ENCODE results near the gene ARHGAP1.

ARHGAP1 gene

GRCh38 chr11:46668480-46669085 is 31.8 kb downstream of the ARHGAP1 start:
- no peak for DNase-seq (ENCODE audit: low read depth, low spot score)
- TF ChIP-seq EZH2 (IDR thresholded peaks at IDR 0.05) (no peak), FOXP2 (optimal IDR thresholded peaks at IDR 0.05; ENCODE audit: control extremely low read depth, extremely low read length, insufficient read depth) (no peak), POLR2AphosphoS5 (IDR thresholded peaks at IDR 0.05; ENCODE audit: borderline replicate concordance, low read depth, low read length) (no peak)
- Histone ChIP-seq H3K9me3 (ENCODE audit: low read depth, low read length) (no peaks in the 10 kb centered on the region), H3K36me3 (ENCODE audit: insufficient read depth, low read length) (peaks cover 63% of the 10 kb centered on the region), H3K27ac (no peak overlapping the region), H3K4me3 (no peak overlapping the region), H3K9ac (ENCODE audit: insufficient read length) (no peak overlapping the region)

GRCh38 chr11:46667043-46667481 is 33.4 kb downstream of the ARHGAP1 start:
- H3K27ac ChIP-seq: no peak overlapping the region
- no peak for TF ChIP-seq EZH2 (IDR thresholded peaks at IDR 0.05)
- no peak for TF ChIP-seq POLR2AphosphoS5 (IDR thresholded peaks at IDR 0.05; ENCODE audit: borderline replicate concordance, low read depth, low read length)
- TF ChIP-seq FOXP2 (optimal IDR thresholded peaks at IDR 0.05; ENCODE audit: control extremely low read depth, extremely low read length, insufficient read depth): no peak
- no peak overlapping the region for H3K4me3 ChIP-seq
- H3K9me3 ChIP-seq (ENCODE audit: low read depth, low read length): no peaks in the 10 kb centered on the region
- no peak overlapping the region for H3K9ac ChIP-seq (ENCODE audit: insufficient read length)
- peaks cover 57% of the 10 kb centered on the region for H3K36me3 ChIP-seq (ENCODE audit: insufficient read depth, low read length)
- DNase-seq (ENCODE audit: low read depth, low spot score): no peak

- H3K9me3 ChIP-seq (ENCODE audit: low read depth, low read length): no peaks in the 10 kb centered on the region
- peaks cover 58% of the 10 kb centered on the region for H3K36me3 ChIP-seq (ENCODE audit: insufficient read depth, low read length)
- no peak for DNase-seq (ENCODE audit: low read depth, low spot score)
- H3K4me3 ChIP-seq: no peak overlapping the region
- TF ChIP-seq FOXP2 (optimal IDR thresholded peaks at IDR 0.05; ENCODE audit: control extremely low read depth, extremely low read length, insufficient read depth) (no peak), POLR2AphosphoS5 (IDR thresholded peaks at IDR 0.05; ENCODE audit: borderline replicate concordance, low read depth, low read length) (no peak), EZH2 (IDR thresholded peaks at IDR 0.05) (no peak)
- H3K27ac ChIP-seq: peak overlapping the region; percentile 26; the same call in 1 of the 2 replicates
- no peak overlapping the region for H3K9ac ChIP-seq (ENCODE audit: insufficient read length)
Measured at GRCh38 chr11:46666516-46666915, 33.9 kb downstream of the ARHGAP1 start.

GRCh38 chr11:46665356-46665755 is 35.1 kb downstream of the ARHGAP1 start:
- TF ChIP-seq FOXP2 (optimal IDR thresholded peaks at IDR 0.05; ENCODE audit: control extremely low read depth, extremely low read length, insufficient read depth) (no peak), POLR2AphosphoS5 (IDR thresholded peaks at IDR 0.05; ENCODE audit: borderline replicate concordance, low read depth, low read length) (no peak), EZH2 (IDR thresholded peaks at IDR 0.05) (no peak)
- peaks cover 53% of the 10 kb centered on the region for H3K36me3 ChIP-seq (ENCODE audit: insufficient read depth, low read length)
- H3K27ac ChIP-seq: no peak overlapping the region
- no peak overlapping the region for H3K9ac ChIP-seq (ENCODE audit: insufficient read length)
- no peak overlapping the region for H3K4me3 ChIP-seq
- DNase-seq (ENCODE audit: low read depth, low spot score): no peak
- no peaks in the 10 kb centered on the region for H3K9me3 ChIP-seq (ENCODE audit: low read depth, low read length)

GRCh38 chr11:46664612-46665011 is 35.8 kb downstream of the ARHGAP1 start:
- Histone ChIP-seq H3K9me3 (ENCODE audit: low read depth, low read length) (no peaks in the 10 kb centered on the region), H3K36me3 (ENCODE audit: insufficient read depth, low read length) (peaks cover 52% of the 10 kb centered on the region), H3K9ac (ENCODE audit: insufficient read length) (no peak overlapping the region), H3K27ac (no peak overlapping the region), H3K4me3 (no peak overlapping the region)
- no peak for DNase-seq (ENCODE audit: low read depth, low spot score)
- no peak for TF ChIP-seq EZH2 (IDR thresholded peaks at IDR 0.05)
- no peak for TF ChIP-seq FOXP2 (optimal IDR thresholded peaks at IDR 0.05; ENCODE audit: control extremely low read depth, extremely low read length, insufficient read depth)
- TF ChIP-seq POLR2AphosphoS5 (IDR thresholded peaks at IDR 0.05; ENCODE audit: borderline replicate concordance, low read depth, low read length): no peak

GRCh38 chr11:46663277-46663940 is 37.0 kb downstream of the ARHGAP1 start:
- no peak for DNase-seq (ENCODE audit: low read depth, low spot score)
- peaks cover 54% of the 10 kb centered on the region for H3K36me3 ChIP-seq (ENCODE audit: insufficient read depth, low read length)
- no peaks in the 10 kb centered on the region for H3K9me3 ChIP-seq (ENCODE audit: low read depth, low read length)
- no peak overlapping the region for H3K27ac ChIP-seq
- no peak overlapping the region for H3K4me3 ChIP-seq
- no peak for TF ChIP-seq POLR2AphosphoS5 (IDR thresholded peaks at IDR 0.05; ENCODE audit: borderline replicate concordance, low read depth, low read length)
- TF ChIP-seq EZH2 (IDR thresholded peaks at IDR 0.05): no peak
- no peak for TF ChIP-seq FOXP2 (optimal IDR thresholded peaks at IDR 0.05; ENCODE audit: control extremely low read depth, extremely low read length, insufficient read depth)
- no peak overlapping the region for H3K9ac ChIP-seq (ENCODE audit: insufficient read length)

GRCh38 chr11:46662366-46662765 is 38.1 kb downstream of the ARHGAP1 start:
- peaks cover 52% of the 10 kb centered on the region for H3K36me3 ChIP-seq (ENCODE audit: insufficient read depth, low read length)
- H3K27ac ChIP-seq: no peak overlapping the region
- no peak overlapping the region for H3K9ac ChIP-seq (ENCODE audit: insufficient read length)
- no peak for TF ChIP-seq EZH2 (IDR thresholded peaks at IDR 0.05)
- no peak for TF ChIP-seq FOXP2 (optimal IDR thresholded peaks at IDR 0.05; ENCODE audit: control extremely low read depth, extremely low read length, insufficient read depth)
- no peak for TF ChIP-seq POLR2AphosphoS5 (IDR thresholded peaks at IDR 0.05; ENCODE audit: borderline replicate concordance, low read depth, low read length)
- no peaks in the 10 kb centered on the region for H3K9me3 ChIP-seq (ENCODE audit: low read depth, low read length)
- DNase-seq (ENCODE audit: low read depth, low spot score): no peak
- H3K4me3 ChIP-seq: no peak overlapping the region

- no peak overlapping the region for H3K9ac ChIP-seq (ENCODE audit: insufficient read length)
- no peak overlapping the region for H3K27ac ChIP-seq
- H3K9me3 ChIP-seq (ENCODE audit: low read depth, low read length): no peaks in the 10 kb centered on the region
- no peak overlapping the region for H3K4me3 ChIP-seq
- peaks cover 57% of the 10 kb centered on the region for H3K36me3 ChIP-seq (ENCODE audit: insufficient read depth, low read length)
- DNase-seq (ENCODE audit: low read depth, low spot score): no peak
- no peak for TF ChIP-seq EZH2 (IDR thresholded peaks at IDR 0.05)
- no peak for TF ChIP-seq FOXP2 (optimal IDR thresholded peaks at IDR 0.05; ENCODE audit: control extremely low read depth, extremely low read length, insufficient read depth)
- no peak for TF ChIP-seq POLR2AphosphoS5 (IDR thresholded peaks at IDR 0.05; ENCODE audit: borderline replicate concordance, low read depth, low read length)
Measured at GRCh38 chr11:46661836-46662235, 38.6 kb downstream of the ARHGAP1 start.

Measured in SK-N-MC (cell line).